Osteocyte (in vitro differentiated cells): ENCODE data around the gene NXN. TPM values are rescaled to one million over a fixed set of nuclear protein-coding genes. Genes with fewer than 3 reads are reported as not detected.

Experiments used
- DNase-seq: peaks from one replicate; pipeline ENCODE4 v3.0.0; 2021; ENCODE audit warnings: mixed read lengths; ENCODE audit not compliant: unreplicated experiment; ENCODE audit errors: extremely low spot score
- H3K27ac Mint-ChIP-seq: one replicate; pipeline ENCODE4 v1.8.0; 2021; ENCODE audit warnings: mild to moderate bottlenecking, mixed read lengths; ENCODE audit not compliant: unreplicated experiment
- H3K27me3 Mint-ChIP-seq: one replicate; pipeline ENCODE4 v1.8.0; 2021; ENCODE audit warnings: mixed read lengths; ENCODE audit not compliant: unreplicated experiment
- H3K36me3 Mint-ChIP-seq: one replicate; pipeline ENCODE4 v1.8.0; 2021; ENCODE audit warnings: mixed read lengths; ENCODE audit not compliant: unreplicated experiment
- H3K4me1 Mint-ChIP-seq: one replicate; pipeline ENCODE4 v1.8.0; 2021; ENCODE audit warnings: mixed read lengths; ENCODE audit not compliant: unreplicated experiment
- H3K4me3 Mint-ChIP-seq: one replicate; pipeline ENCODE4 v1.8.0; 2021; ENCODE audit warnings: mild to moderate bottlenecking, moderate library complexity, mixed read lengths; ENCODE audit not compliant: unreplicated experiment
- H3K9me3 Mint-ChIP-seq: one replicate; pipeline ENCODE4 v1.8.0; 2021; ENCODE audit warnings: mixed read lengths; ENCODE audit not compliant: unreplicated experiment
- total RNA-seq: library from RNA; stranded (reverse); gene quantifications from 2 replicates; pipeline ENCODE4 v1.2.1, GENCODE V29; 2021
- TF ChIP-seq, protein P1 (sequence below): fragments of 200-600 bp; sonication (generic); IDR thresholded peaks from 2 replicates; pipeline ENCODE4 v1.5.0; 2021; ENCODE audit warnings: antibody characterized with exemption, mild to moderate bottlenecking, moderate library complexity

Gene NXN
- total RNA-seq, 1 donor from 2014 or later: 123 TPM

DNA sequence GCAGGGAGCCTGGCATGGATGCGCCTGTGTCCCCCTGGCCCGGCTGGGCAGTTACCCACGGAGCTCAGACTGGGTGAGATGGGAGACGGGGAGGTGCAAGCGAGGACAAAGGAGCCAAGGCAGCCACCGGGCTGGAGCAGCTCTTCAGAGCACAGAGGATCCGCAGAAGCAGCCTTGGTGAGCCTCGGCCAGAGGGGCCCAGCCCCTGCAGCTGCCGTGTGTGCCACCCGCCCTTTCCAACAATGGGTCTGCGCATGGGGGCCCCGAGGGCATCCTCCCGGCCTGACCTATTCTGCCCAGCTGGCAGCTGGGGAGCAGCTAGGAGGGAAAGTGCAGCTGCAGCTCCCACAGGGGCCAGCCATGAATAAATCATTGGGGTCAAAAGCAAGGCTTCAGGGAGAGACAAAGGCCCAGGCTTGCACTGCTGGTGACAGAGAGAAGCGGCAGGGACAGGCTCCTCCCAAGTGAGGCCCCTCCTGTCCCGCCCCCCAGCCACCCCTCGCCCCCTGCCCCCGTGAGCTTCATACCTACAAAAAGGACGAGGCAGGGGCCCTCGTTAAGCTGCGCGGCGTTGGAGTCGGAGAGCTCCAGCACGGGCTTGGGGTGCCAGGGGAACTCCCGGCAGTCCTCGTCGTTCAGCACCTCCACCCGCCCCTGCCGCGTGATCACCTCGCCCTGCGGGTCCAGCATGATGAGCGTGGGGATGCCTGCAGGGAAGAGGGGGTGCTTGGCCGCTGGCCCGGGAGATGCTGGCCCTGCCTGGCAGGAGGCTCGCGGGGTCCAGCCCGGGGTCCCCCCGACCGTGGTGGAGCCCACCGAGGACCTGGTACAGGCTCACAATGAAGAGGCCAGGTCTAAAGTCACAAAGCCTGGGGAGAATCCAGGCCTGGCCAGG, 174.8 kb downstream of the NXN start:
- Mint-ChIP-seq H3K36me3 (peaks cover 24% of the 10 kb centered on the region), H3K9me3 (no peaks in the 10 kb centered on the region), H3K27me3 (no peaks in the 10 kb centered on the region), H3K4me3 (no peak overlapping the region), H3K4me1 (peaks cover 17% of the 10 kb centered on the region), H3K27ac (no peak overlapping the region)
- TF ChIP-seq, protein P1, sequence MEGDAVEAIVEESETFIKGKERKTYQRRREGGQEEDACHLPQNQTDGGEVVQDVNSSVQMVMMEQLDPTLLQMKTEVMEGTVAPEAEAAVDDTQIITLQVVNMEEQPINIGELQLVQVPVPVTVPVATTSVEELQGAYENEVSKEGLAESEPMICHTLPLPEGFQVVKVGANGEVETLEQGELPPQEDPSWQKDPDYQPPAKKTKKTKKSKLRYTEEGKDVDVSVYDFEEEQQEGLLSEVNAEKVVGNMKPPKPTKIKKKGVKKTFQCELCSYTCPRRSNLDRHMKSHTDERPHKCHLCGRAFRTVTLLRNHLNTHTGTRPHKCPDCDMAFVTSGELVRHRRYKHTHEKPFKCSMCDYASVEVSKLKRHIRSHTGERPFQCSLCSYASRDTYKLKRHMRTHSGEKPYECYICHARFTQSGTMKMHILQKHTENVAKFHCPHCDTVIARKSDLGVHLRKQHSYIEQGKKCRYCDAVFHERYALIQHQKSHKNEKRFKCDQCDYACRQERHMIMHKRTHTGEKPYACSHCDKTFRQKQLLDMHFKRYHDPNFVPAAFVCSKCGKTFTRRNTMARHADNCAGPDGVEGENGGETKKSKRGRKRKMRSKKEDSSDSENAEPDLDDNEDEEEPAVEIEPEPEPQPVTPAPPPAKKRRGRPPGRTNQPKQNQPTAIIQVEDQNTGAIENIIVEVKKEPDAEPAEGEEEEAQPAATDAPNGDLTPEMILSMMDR: no peak
- DNase-seq: no peak

GRCh38 chr17:802901-803881, 176.4 kb downstream of the NXN start:
- TF ChIP-seq, protein P1: no peak
- Mint-ChIP-seq H3K27me3 (no peaks in the 10 kb centered on the region), H3K36me3 (peaks cover 22% of the 10 kb centered on the region), H3K9me3 (no peaks in the 10 kb centered on the region), H3K4me1 (peaks cover 18% of the 10 kb centered on the region), H3K4me3 (no peak overlapping the region), H3K27ac (no peak overlapping the region)
- no peak for DNase-seq

DNA sequence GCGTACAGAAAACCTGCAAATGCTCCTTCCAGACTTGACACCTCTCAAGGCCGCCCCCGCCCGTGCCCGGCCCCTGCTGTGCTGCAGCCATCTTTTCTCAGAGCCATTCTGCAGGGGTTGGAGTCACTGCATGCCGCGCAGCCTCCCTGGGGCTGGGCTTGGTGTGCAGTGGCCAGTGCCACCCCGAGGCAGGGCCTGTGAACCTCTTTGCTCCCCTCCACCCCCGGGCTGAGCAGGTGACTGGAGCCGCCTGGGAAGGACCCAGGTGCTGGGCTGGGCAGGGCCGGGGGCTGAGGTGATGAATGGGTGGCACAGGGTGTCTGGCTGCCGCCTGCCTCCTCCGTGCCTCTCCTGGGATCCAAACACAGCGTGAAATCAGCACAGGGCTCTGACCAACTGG, 177.1 kb downstream of the NXN start:
- Mint-ChIP-seq H3K4me1 (peaks cover 18% of the 10 kb centered on the region), H3K36me3 (peaks cover 22% of the 10 kb centered on the region), H3K4me3 (no peak overlapping the region), H3K27me3 (no peaks in the 10 kb centered on the region), H3K9me3 (no peaks in the 10 kb centered on the region), H3K27ac (no peak overlapping the region)
- TF ChIP-seq, protein P1: no peak
- DNase-seq: no peak

DNA sequence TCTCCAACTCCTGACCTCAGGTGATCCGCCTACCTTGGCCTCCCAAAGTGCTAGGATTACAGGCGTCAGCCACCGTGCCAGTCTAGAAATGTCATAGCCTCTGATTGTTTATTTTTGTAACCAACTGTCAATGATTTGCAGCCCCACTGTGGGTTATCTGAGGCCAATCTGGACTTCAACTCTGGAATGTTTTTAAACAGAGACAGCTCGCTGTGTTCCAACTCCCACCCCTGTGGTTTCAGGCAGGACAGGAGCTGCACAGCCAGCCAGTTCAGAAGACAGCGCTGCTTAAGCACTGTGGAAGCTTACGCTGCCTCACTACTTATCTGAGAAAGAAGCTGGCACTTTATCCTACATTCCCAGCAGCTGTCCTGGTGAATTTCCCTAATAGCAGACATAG, 177.9 kb downstream of the NXN start:
- Mint-ChIP-seq H3K4me3 (no peak overlapping the region), H3K27me3 (no peaks in the 10 kb centered on the region), H3K36me3 (peaks cover 28% of the 10 kb centered on the region), H3K27ac (peak overlapping the region; percentile 47), H3K9me3 (no peaks in the 10 kb centered on the region), H3K4me1 (peaks cover 19% of the 10 kb centered on the region)
- TF ChIP-seq, protein P1: no peak
- no peak for DNase-seq
